WTC11 (cell line): Measurements from ENCODE around the gene NPAS1. TPM values are rescaled to one million over a fixed set of nuclear protein-coding genes. Genes with fewer than 3 reads are reported as not detected.

Experiments used
- ATAC-seq: fragments of 200-7000 bp; cut with Tn5 transposase; 2 replicates; pipeline ENCODE4 v1.10.0; 2021; ENCODE audit warnings: mild to moderate bottlenecking, moderate library complexity
- CTCF ChIA-PET: fragments of 300-600 bp; sonication (Branson Sonifier 250); formaldehyde crosslinking; loops from one replicate; lab custom pipeline; 2021; ENCODE audit warnings: antibody characterized with exemption; lab: Charles Lee
- POLR2A ChIA-PET: fragments of 350-600 bp; sonication (Branson Sonifier 250); formaldehyde crosslinking; loops from one replicate; lab custom pipeline; 2021; ENCODE audit warnings: antibody characterized with exemption; lab: Charles Lee
- DNase-seq: peaks from one replicate; pipeline ENCODE4 v3.0.0; 2021; ENCODE audit warnings: low spot score
- H3K27ac Mint-ChIP-seq: 2 replicates; pipeline ENCODE4 v1.8.0; 2021; ENCODE audit warnings: mixed read lengths
- H3K27me3 Mint-ChIP-seq: 2 replicates; pipeline ENCODE4 v1.8.0; 2021; ENCODE audit warnings: low read depth, mild to moderate bottlenecking, moderate library complexity, mixed read lengths
- H3K36me3 Mint-ChIP-seq: 2 replicates; pipeline ENCODE4 v1.8.0; 2021; ENCODE audit warnings: mixed read lengths
- H3K4me1 Mint-ChIP-seq: 2 replicates; pipeline ENCODE4 v1.8.0; 2022; ENCODE audit warnings: mixed read lengths
- H3K4me3 Mint-ChIP-seq: 2 replicates; pipeline ENCODE4 v1.8.0; 2021; ENCODE audit warnings: mild to moderate bottlenecking, moderate library complexity, mixed read lengths
- H3K9me3 Mint-ChIP-seq: 2 replicates; pipeline ENCODE4 v1.8.0; 2021; ENCODE audit warnings: mixed read lengths
- CREB1 ChIP-seq: sonication (generic); formaldehyde crosslinking; IDR thresholded peaks from 2 replicates; pipeline ENCODE4 v1.8.0; 2023; ENCODE audit warnings: mild to moderate bottlenecking, missing genetic modification reagents
- ELF4 ChIP-seq: sonication (generic); formaldehyde crosslinking; IDR thresholded peaks from 2 replicates; pipeline ENCODE4 v1.8.1; 2022; ENCODE audit warnings: low read depth, mild to moderate bottlenecking, moderate library complexity, missing genetic modification reagents
- ETV6 ChIP-seq: sonication (generic); formaldehyde crosslinking; IDR thresholded peaks from 2 replicates; pipeline ENCODE4 v1.8.1; 2022; ENCODE audit warnings: mild to moderate bottlenecking, missing genetic modification reagents
- SOX15 ChIP-seq: fragments of 250-450 bp; sonication (Bioruptor Pico); IDR thresholded peaks from 2 replicates; pipeline ENCODE4 v1.9.0; 2021; ENCODE audit warnings: mild to moderate bottlenecking
- ZBTB21 ChIP-seq: sonication (generic); formaldehyde crosslinking; IDR thresholded peaks from 2 replicates; pipeline ENCODE4 v1.8.1; 2023; ENCODE audit warnings: mild to moderate bottlenecking, missing genetic modification reagents, borderline replicate concordance
- ZNF219 ChIP-seq: sonication (generic); formaldehyde crosslinking; IDR thresholded peaks from 2 replicates; pipeline ENCODE4 v1.8.0; 2023; ENCODE audit warnings: missing genetic modification reagents, mild to moderate bottlenecking, borderline replicate concordance
- ZNF232 ChIP-seq: sonication (generic); formaldehyde crosslinking; IDR thresholded peaks from 2 replicates; pipeline ENCODE4 v1.8.0; 2022; ENCODE audit warnings: mild to moderate bottlenecking, missing genetic modification reagents
- total RNA-seq: library from RNA; stranded (reverse); gene quantifications from 3 replicates; pipeline ENCODE4 v1.2.3, GENCODE V29; 2021
- TF ChIP-seq, protein P1 (sequence below): sonication (generic); formaldehyde crosslinking; IDR thresholded peaks from 2 replicates; pipeline ENCODE4 v1.8.0; 2022; ENCODE audit warnings: mild to moderate bottlenecking, missing genetic modification reagents
- TF ChIP-seq, protein P2 (sequence below): fragments of 250-450 bp; sonication (Bioruptor Pico); IDR thresholded peaks from 2 replicates; pipeline ENCODE4 v1.9.0; 2021; ENCODE audit warnings: mild to moderate bottlenecking
- TF ChIP-seq, protein P3 (sequence below): sonication (generic); formaldehyde crosslinking; IDR thresholded peaks from 2 replicates; pipeline ENCODE4 v1.8.1; 2022; ENCODE audit warnings: low read depth, mild to moderate bottlenecking, moderate library complexity, missing genetic modification reagents, borderline replicate concordance
- TF ChIP-seq, protein P4 (sequence below): sonication (generic); formaldehyde crosslinking; IDR thresholded peaks from 2 replicates; pipeline ENCODE4 v1.8.1; 2022; ENCODE audit warnings: mild to moderate bottlenecking, moderate library complexity, missing genetic modification reagents
- TF ChIP-seq, protein P5 (sequence below): fragments of 250-450 bp; sonication (Bioruptor Pico); IDR thresholded peaks from 2 replicates; pipeline ENCODE4 v1.9.0; 2021; ENCODE audit warnings: mild to moderate bottlenecking, borderline replicate concordance
- TF ChIP-seq, protein P6 (sequence below): fragments of 200-600 bp; IDR thresholded peaks from 2 replicates; pipeline ENCODE4 v1.8.0; 2022; ENCODE audit warnings: antibody characterized with exemption
- TF ChIP-seq, protein P7 (sequence below): sonication (generic); formaldehyde crosslinking; IDR thresholded peaks from 2 replicates; pipeline ENCODE4 v1.8.1; 2023; ENCODE audit warnings: mild to moderate bottlenecking, missing genetic modification reagents, borderline replicate concordance
- TF ChIP-seq, protein P8 (sequence below): fragments of 250-450 bp; sonication (Bioruptor Pico); conservative IDR thresholded peaks from 2 replicates; pipeline ENCODE4 v1.9.0; 2021; ENCODE audit warnings: mild to moderate bottlenecking

NPAS1 gene
- total RNA-seq, 1 experiment from 2014 or later, result 6.8 TPM

DNA sequence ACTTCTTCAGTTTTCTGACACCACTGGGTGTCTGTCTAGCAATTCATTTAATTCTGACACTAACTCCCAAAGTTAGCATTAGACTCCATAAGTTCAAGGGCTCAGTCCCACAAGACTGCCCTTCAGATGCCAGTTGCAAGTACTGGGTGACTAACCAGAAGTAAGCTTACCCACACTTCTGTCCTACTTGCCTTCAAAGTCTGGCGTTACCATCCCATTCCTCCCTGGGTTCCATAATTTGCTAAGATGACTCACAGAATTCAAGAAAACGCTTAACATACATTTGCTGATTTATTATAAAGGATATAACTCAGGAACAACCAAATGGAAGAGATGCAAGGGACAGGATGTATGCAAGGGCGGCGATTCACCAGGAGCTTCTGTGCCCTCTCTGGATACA, 45.5 kb upstream of the NPAS1 start (continued):
- TF ChIP-seq, protein P1, sequence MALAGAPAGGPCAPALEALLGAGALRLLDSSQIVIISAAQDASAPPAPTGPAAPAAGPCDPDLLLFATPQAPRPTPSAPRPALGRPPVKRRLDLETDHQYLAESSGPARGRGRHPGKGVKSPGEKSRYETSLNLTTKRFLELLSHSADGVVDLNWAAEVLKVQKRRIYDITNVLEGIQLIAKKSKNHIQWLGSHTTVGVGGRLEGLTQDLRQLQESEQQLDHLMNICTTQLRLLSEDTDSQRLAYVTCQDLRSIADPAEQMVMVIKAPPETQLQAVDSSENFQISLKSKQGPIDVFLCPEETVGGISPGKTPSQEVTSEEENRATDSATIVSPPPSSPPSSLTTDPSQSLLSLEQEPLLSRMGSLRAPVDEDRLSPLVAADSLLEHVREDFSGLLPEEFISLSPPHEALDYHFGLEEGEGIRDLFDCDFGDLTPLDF (CRISPR knock-in tag), result no peak
- TF ChIP-seq, protein P2, sequence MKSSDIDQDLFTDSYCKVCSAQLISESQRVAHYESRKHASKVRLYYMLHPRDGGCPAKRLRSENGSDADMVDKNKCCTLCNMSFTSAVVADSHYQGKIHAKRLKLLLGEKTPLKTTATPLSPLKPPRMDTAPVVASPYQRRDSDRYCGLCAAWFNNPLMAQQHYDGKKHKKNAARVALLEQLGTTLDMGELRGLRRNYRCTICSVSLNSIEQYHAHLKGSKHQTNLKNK, result no peak
- TF ChIP-seq ZNF232, result no peak
- TF ChIP-seq, protein P3, sequence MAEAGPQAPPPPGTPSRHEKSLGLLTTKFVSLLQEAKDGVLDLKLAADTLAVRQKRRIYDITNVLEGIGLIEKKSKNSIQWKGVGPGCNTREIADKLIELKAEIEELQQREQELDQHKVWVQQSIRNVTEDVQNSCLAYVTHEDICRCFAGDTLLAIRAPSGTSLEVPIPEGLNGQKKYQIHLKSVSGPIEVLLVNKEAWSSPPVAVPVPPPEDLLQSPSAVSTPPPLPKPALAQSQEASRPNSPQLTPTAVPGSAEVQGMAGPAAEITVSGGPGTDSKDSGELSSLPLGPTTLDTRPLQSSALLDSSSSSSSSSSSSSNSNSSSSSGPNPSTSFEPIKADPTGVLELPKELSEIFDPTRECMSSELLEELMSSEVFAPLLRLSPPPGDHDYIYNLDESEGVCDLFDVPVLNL (CRISPR knock-in tag), result no peak
- TF ChIP-seq, protein P4, sequence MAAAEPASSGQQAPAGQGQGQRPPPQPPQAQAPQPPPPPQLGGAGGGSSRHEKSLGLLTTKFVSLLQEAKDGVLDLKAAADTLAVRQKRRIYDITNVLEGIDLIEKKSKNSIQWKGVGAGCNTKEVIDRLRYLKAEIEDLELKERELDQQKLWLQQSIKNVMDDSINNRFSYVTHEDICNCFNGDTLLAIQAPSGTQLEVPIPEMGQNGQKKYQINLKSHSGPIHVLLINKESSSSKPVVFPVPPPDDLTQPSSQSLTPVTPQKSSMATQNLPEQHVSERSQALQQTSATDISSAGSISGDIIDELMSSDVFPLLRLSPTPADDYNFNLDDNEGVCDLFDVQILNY (CRISPR knock-in tag), result no peak
- no peak for TF ChIP-seq ETV6 (CRISPR knock-in tag)
- no peak for TF ChIP-seq ELF4 (CRISPR knock-in tag)

DNA sequence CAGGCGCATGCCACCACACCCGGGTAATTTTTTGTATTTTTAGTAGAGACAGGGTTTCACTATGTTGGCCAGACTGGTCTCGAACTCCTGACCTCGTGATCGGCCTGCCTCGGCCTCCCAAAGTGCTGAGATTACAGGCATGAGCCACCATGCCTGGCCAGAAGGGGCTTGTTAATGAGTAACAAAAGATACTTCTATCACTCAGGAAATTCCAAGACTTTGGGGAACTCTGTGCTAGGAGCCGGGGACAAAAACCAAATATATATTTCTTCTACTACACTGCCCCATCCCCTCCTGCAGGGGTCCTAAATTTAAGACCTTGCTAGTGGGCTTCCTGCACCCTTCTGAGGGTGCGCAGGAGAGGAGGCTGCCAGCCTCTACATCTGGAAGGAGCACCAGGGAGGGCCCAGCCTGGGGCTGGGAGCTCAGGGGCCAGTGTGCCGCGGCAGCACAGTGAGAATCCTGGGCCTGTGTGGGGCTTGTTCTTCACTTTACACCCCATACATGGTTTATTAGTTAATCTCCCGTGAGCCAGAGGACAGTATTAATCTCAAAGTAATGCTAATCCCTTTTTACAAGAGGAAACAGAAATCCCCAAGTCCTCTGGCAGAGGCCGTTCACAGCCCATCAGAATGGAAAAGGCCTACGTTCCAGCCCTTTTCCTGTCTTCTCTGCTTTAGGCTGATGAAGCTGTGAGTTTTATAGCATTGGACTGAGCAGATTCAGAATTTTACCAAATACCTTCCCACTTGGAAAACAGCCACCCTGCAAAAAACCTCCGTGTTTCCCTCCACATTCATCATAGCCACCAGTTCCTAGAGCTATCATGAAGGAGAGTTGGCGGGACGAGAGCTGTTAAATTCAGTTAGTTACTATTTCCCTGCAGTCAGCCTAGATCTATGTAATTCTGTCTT, 44.4 kb upstream of the NPAS1 start:
- ATAC-seq (no peak), DNase-seq (no peak)
- H3K27me3 Mint-ChIP-seq, result no peaks in the 10 kb centered on the region
- CTCF ChIA-PET, result interaction anchor here (0.5 to 3.7 kb wide), 16 partner anchors 16 to 790 kb away, joined by 3 to 23 read pairs (median 4); partner anchors contain the start of genes NPAS1 and PRKD2
- POLR2A ChIA-PET, result interaction anchor here (0.5 to 0.8 kb wide), 4 partner anchors 9 to 56 kb away, joined by 3 to 6 read pairs (median 4); no protein-coding TSS in a partner anchor
- H3K9me3 Mint-ChIP-seq, result no peaks in the 10 kb centered on the region
- peak overlapping the region; percentile 91 for H3K27ac Mint-ChIP-seq
- H3K4me3 Mint-ChIP-seq, result no peak overlapping the region
- H3K4me1 Mint-ChIP-seq, result peaks cover 46% of the 10 kb centered on the region
- no peaks in the 10 kb centered on the region for H3K36me3 Mint-ChIP-seq
- TF ChIP-seq ZBTB21 (CRISPR knock-in tag) (no peak), CREB1 (no peak), ZNF219 (CRISPR knock-in tag) (no peak), SOX15 (no peak)
- TF ChIP-seq, protein P5, sequence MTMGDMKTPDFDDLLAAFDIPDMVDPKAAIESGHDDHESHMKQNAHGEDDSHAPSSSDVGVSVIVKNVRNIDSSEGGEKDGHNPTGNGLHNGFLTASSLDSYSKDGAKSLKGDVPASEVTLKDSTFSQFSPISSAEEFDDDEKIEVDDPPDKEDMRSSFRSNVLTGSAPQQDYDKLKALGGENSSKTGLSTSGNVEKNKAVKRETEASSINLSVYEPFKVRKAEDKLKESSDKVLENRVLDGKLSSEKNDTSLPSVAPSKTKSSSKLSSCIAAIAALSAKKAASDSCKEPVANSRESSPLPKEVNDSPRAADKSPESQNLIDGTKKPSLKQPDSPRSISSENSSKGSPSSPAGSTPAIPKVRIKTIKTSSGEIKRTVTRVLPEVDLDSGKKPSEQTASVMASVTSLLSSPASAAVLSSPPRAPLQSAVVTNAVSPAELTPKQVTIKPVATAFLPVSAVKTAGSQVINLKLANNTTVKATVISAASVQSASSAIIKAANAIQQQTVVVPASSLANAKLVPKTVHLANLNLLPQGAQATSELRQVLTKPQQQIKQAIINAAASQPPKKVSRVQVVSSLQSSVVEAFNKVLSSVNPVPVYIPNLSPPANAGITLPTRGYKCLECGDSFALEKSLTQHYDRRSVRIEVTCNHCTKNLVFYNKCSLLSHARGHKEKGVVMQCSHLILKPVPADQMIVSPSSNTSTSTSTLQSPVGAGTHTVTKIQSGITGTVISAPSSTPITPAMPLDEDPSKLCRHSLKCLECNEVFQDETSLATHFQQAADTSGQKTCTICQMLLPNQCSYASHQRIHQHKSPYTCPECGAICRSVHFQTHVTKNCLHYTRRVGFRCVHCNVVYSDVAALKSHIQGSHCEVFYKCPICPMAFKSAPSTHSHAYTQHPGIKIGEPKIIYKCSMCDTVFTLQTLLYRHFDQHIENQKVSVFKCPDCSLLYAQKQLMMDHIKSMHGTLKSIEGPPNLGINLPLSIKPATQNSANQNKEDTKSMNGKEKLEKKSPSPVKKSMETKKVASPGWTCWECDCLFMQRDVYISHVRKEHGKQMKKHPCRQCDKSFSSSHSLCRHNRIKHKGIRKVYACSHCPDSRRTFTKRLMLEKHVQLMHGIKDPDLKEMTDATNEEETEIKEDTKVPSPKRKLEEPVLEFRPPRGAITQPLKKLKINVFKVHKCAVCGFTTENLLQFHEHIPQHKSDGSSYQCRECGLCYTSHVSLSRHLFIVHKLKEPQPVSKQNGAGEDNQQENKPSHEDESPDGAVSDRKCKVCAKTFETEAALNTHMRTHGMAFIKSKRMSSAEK (CRISPR knock-in tag), result no peak
- TF ChIP-seq, protein P6, sequence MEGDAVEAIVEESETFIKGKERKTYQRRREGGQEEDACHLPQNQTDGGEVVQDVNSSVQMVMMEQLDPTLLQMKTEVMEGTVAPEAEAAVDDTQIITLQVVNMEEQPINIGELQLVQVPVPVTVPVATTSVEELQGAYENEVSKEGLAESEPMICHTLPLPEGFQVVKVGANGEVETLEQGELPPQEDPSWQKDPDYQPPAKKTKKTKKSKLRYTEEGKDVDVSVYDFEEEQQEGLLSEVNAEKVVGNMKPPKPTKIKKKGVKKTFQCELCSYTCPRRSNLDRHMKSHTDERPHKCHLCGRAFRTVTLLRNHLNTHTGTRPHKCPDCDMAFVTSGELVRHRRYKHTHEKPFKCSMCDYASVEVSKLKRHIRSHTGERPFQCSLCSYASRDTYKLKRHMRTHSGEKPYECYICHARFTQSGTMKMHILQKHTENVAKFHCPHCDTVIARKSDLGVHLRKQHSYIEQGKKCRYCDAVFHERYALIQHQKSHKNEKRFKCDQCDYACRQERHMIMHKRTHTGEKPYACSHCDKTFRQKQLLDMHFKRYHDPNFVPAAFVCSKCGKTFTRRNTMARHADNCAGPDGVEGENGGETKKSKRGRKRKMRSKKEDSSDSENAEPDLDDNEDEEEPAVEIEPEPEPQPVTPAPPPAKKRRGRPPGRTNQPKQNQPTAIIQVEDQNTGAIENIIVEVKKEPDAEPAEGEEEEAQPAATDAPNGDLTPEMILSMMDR, result no peak
- TF ChIP-seq, protein P7, sequence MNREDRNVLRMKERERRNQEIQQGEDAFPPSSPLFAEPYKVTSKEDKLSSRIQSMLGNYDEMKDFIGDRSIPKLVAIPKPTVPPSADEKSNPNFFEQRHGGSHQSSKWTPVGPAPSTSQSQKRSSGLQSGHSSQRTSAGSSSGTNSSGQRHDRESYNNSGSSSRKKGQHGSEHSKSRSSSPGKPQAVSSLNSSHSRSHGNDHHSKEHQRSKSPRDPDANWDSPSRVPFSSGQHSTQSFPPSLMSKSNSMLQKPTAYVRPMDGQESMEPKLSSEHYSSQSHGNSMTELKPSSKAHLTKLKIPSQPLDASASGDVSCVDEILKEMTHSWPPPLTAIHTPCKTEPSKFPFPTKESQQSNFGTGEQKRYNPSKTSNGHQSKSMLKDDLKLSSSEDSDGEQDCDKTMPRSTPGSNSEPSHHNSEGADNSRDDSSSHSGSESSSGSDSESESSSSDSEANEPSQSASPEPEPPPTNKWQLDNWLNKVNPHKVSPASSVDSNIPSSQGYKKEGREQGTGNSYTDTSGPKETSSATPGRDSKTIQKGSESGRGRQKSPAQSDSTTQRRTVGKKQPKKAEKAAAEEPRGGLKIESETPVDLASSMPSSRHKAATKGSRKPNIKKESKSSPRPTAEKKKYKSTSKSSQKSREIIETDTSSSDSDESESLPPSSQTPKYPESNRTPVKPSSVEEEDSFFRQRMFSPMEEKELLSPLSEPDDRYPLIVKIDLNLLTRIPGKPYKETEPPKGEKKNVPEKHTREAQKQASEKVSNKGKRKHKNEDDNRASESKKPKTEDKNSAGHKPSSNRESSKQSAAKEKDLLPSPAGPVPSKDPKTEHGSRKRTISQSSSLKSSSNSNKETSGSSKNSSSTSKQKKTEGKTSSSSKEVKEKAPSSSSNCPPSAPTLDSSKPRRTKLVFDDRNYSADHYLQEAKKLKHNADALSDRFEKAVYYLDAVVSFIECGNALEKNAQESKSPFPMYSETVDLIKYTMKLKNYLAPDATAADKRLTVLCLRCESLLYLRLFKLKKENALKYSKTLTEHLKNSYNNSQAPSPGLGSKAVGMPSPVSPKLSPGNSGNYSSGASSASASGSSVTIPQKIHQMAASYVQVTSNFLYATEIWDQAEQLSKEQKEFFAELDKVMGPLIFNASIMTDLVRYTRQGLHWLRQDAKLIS, result no peak
- TF ChIP-seq, protein P1 (CRISPR knock-in tag), result no peak
- TF ChIP-seq, protein P8, sequence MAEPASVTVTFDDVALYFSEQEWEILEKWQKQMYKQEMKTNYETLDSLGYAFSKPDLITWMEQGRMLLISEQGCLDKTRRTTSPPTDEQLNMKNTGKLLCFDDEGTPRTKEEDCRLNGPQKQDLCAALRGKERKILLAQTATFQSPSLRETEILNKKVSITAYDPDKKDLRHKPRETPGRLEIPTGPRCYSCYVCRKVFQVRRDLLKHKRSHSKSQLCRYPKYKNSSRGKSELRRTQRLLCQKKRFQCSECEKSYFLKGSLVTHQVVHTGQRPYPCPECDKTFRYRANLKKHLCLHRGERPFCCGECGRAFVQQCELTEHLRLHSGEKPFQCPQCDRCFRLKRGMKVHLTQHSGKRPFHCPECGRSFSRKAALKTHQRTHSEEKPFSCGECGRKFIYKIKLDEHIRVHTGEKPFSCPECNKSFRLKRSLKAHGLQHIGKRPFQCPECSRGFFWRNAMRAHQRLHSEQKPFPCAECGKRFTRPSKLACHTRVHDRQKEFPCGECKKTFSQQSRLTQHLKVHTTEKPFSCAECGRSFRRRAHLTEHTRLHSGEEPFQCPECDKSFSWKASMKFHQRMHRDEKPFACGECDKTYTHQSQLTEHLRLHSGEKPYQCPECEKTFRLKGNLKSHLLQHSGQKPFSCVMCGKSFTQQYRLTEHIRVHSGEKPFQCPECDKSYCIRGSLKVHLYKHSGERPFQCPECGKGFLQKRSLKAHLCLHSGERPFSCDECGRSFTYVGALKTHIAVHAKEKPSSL (CRISPR knock-in tag), result no peak
